DOHH2 (cell line): ENCODE data around the gene FBLN2.

Experiments
- EZH2phosphoT487 ChIP-seq: fragments of 200-600 bp; sonication (generic); IDR thresholded peaks from 2 replicates; pipeline ENCODE4 v1.6.1; 2017; ENCODE audit warnings: borderline replicate concordance, mild to moderate bottlenecking, antibody characterized with exemption, low read length, moderate library complexity, mixed read lengths
- TF ChIP-seq, protein P1 (sequence below): fragments of 200-600 bp; sonication (generic); IDR thresholded peaks from one replicate; pipeline ENCODE4 v1.5.1; 2014; ENCODE audit warnings: antibody characterized with exemption, mild to moderate bottlenecking, low read depth, low read length; ENCODE audit not compliant: poor library complexity, severe bottlenecking

DNA sequence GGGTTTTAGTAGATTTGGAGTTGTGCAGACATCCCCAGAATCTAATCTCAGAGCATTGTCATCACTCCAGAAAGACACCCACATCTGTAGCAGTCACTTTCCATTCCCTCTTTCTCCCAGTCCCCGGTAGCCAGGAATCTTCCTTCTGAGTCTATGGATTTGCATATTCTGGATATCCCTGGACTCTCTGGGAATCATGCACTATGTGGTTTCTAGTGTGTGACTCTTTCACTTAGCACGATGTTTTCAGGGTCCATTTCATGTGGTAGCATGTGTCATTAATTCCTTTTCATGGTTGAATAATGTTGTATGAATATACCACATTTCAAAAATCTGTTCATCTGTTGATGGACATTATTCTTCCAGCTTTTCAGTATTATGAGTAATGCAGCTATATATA lies 29.3 kb downstream of the FBLN2 start:
- TF ChIP-seq, protein P1, sequence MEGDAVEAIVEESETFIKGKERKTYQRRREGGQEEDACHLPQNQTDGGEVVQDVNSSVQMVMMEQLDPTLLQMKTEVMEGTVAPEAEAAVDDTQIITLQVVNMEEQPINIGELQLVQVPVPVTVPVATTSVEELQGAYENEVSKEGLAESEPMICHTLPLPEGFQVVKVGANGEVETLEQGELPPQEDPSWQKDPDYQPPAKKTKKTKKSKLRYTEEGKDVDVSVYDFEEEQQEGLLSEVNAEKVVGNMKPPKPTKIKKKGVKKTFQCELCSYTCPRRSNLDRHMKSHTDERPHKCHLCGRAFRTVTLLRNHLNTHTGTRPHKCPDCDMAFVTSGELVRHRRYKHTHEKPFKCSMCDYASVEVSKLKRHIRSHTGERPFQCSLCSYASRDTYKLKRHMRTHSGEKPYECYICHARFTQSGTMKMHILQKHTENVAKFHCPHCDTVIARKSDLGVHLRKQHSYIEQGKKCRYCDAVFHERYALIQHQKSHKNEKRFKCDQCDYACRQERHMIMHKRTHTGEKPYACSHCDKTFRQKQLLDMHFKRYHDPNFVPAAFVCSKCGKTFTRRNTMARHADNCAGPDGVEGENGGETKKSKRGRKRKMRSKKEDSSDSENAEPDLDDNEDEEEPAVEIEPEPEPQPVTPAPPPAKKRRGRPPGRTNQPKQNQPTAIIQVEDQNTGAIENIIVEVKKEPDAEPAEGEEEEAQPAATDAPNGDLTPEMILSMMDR: no peak
- no peak for TF ChIP-seq EZH2phosphoT487
